Mesenchymal stem cell (in vitro differentiated cells and primary cell): ENCODE data around the gene PADI1. TPM values are rescaled to one million over a fixed set of nuclear protein-coding genes. Genes with fewer than 3 reads are reported as not detected.

Source experiments
- DNase-seq: peaks from one replicate; pipeline ENCODE4 v3.0.0-alpha.2; 2013
- H2AFZ ChIP-seq: one replicate; pipeline ENCODE4 v1.6.1; 2013; ENCODE audit warnings: low read depth, mild to moderate bottlenecking, control low read depth, inconsistent platforms, low read length, moderate library complexity
- H2AK5ac ChIP-seq: 2 replicates; pipeline ENCODE4 v1.6.1; 2013; ENCODE audit warnings: low read length, moderate library complexity, mild to moderate bottlenecking, inconsistent platforms; ENCODE audit not compliant: severe bottlenecking
- H2BK120ac ChIP-seq: one replicate; pipeline ENCODE4 v1.6.1; 2013; ENCODE audit warnings: low read depth, mild to moderate bottlenecking, inconsistent platforms, low read length, moderate library complexity
- H2BK12ac ChIP-seq, 2 experiments: one replicate each; pipeline ENCODE4 v1.6.1; 2013; ENCODE audit warnings: inconsistent platforms in 2 of 2, low read length in 2 of 2, mild to moderate bottlenecking in 2 of 2, moderate library complexity in 2 of 2, control low read depth in 1 of 2
- H2BK15ac ChIP-seq: one replicate; pipeline ENCODE4 v1.6.1; 2013; ENCODE audit warnings: mild to moderate bottlenecking, low read depth, inconsistent platforms; ENCODE audit not compliant: poor library complexity, severe bottlenecking
- H2BK5ac ChIP-seq: 2 replicates; pipeline ENCODE4 v1.6.1; 2013; ENCODE audit warnings: low read depth, mild to moderate bottlenecking, low read length, control low read depth, inconsistent platforms; ENCODE audit not compliant: poor library complexity, severe bottlenecking
- H3K14ac ChIP-seq, 2 experiments: one replicate each; pipeline ENCODE4 v1.6.1; 2013; ENCODE audit warnings: inconsistent platforms in 2 of 2, low read length in 2 of 2, control low read depth in 1 of 2, mild to moderate bottlenecking in 1 of 2, moderate library complexity in 1 of 2
- H3K18ac ChIP-seq, 2 experiments: one replicate each; pipeline ENCODE4 v1.6.1; 2013; ENCODE audit warnings: inconsistent platforms in 2 of 2, low read length in 2 of 2, control low read depth in 1 of 2, low read depth in 1 of 2, mild to moderate bottlenecking in 1 of 2
- H3K23ac ChIP-seq, 2 experiments: one replicate each; pipeline ENCODE4 v1.6.1; 2013; ENCODE audit warnings: inconsistent platforms in 2 of 2, low read length in 2 of 2, mild to moderate bottlenecking in 2 of 2, moderate library complexity in 2 of 2, control low read depth in 1 of 2
- H3K27ac ChIP-seq: 2 replicates; pipeline ENCODE4 v1.5.1; 2013; ENCODE audit warnings: mild to moderate bottlenecking, moderate library complexity, low read length, control low read depth, inconsistent platforms; ENCODE audit not compliant: poor library complexity, severe bottlenecking
- H3K27me3 ChIP-seq, 2 experiments: 2 replicates each; pipeline versions ENCODE4 v1.6.1 to v1.7.0; 2013; ENCODE audit warnings: low read length in 2 of 2, mild to moderate bottlenecking in 2 of 2, moderate library complexity in 2 of 2, control low read depth in 1 of 2, inconsistent platforms in 1 of 2; ENCODE audit not compliant: control insufficient read depth in 1 of 2, insufficient read depth in 1 of 2
- H3K36me3 ChIP-seq, 2 experiments: 2 replicates each; pipeline versions ENCODE4 v1.6.1 to v1.7.0; 2013; ENCODE audit warnings: low read length in 2 of 2, control low read depth in 1 of 2, inconsistent platforms in 1 of 2, low read depth in 1 of 2, mild to moderate bottlenecking in 1 of 2; ENCODE audit not compliant: insufficient read depth in 2 of 2, control insufficient read depth in 1 of 2
- H3K4ac ChIP-seq, 2 experiments: one replicate each; pipeline ENCODE4 v1.6.1; 2013; ENCODE audit warnings: inconsistent platforms in 2 of 2, low read length in 2 of 2, mild to moderate bottlenecking in 2 of 2, moderate library complexity in 2 of 2, control low read depth in 1 of 2, low read depth in 1 of 2
- H3K4me1 ChIP-seq: 2 replicates; pipeline ENCODE4 v1.6.1; 2013; ENCODE audit warnings: low read depth, low read length, control low read depth; ENCODE audit not compliant: control insufficient read depth, insufficient read depth
- H3K4me2 ChIP-seq: 2 replicates; pipeline ENCODE4 v1.6.1; 2013; ENCODE audit warnings: low read length, mild to moderate bottlenecking, inconsistent platforms; ENCODE audit not compliant: poor library complexity, severe bottlenecking
- H3K4me3 ChIP-seq, 2 experiments: 2 replicates each; pipeline versions ENCODE4 v1.5.1 to v1.7.0; 2013; ENCODE audit warnings: low read length in 2 of 2, mild to moderate bottlenecking in 2 of 2, control low read depth in 1 of 2, low read depth in 1 of 2; ENCODE audit not compliant: insufficient read depth in 1 of 2
- H3K79me1 ChIP-seq: replicated peaks from 2 replicates; pipeline ENCODE4 v1.6.1; 2013; ENCODE audit warnings: mild to moderate bottlenecking, control low read depth, low read length, inconsistent platforms; ENCODE audit not compliant: poor library complexity, severe bottlenecking
- H3K9ac ChIP-seq: 2 replicates; pipeline ENCODE4 v1.7.0; 2013; ENCODE audit warnings: mild to moderate bottlenecking, low read length, moderate library complexity
- H3K9me3 ChIP-seq: 2 replicates; pipeline ENCODE4 v1.7.0; 2013; ENCODE audit warnings: mild to moderate bottlenecking, low read length; ENCODE audit not compliant: control insufficient read depth
- H4K8ac ChIP-seq: one replicate; pipeline ENCODE4 v1.6.1; 2013; ENCODE audit warnings: inconsistent platforms, mild to moderate bottlenecking, low read length, moderate library complexity
- H4K91ac ChIP-seq: one replicate; pipeline ENCODE4 v1.6.1; 2013; ENCODE audit warnings: mild to moderate bottlenecking, low read length, inconsistent platforms
- WGBS: methylation state at CpG from one replicate; pipeline ENCODE4 v1.1.7; 2013; ENCODE audit warnings: mixed read lengths; 5-methylcytosine and 5-hydroxymethylcytosine counted together
- small RNA-seq: library from polyadenylated mRNA; stranded (forward); fragments of <200 nt; extraction: miRNeasy Mini kit (QIAGEN cat#:217004); gene quantifications from one replicate; pipeline ENCODE3, GENCODE V24; 2013; ENCODE audit warnings: low read depth

PADI1 gene

DNA sequence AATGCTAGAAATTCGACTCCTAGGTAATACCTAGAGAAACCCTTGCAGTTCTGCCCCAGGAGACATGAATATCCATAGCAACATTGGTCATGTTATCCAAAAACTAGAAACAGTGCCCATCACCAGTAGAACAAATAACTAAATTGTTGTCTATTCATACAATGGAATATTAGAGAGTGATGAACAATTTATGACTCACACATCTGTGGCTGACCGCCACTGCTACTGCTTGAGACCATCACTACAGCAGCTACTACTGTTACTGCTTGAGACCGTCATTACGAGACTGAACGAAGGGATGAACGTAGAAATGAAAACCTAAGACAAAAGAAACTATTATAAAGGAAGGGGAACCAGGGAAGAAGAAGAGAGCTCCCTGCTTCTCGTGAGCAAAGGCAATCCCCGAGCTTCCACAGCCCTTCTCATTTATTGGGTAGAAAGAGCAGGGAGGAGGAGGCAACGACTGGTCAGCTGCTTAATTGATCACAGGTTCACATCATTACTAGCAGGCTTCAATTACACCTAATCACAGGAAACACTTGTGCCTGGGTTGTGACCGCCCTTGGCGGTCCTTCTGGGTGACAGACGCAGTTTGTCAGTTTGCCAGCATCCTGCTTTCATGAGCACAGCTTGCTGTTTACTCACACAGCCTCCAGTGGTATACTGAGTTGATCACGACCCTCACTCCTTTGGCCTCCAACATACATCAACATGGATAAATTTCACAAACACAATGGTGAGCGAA is 88.9 kb downstream of the PADI1 start:
- Histone ChIP-seq H2BK15ac (no peak overlapping the region), H3K14ac (no peak overlapping the region), H3K9ac (no peak overlapping the region), H3K4me1 (peaks cover 7% of the 10 kb centered on the region), H3K4ac (no peak overlapping the region), H3K36me3 (no peaks in the 10 kb centered on the region), H3K9me3 (no peaks in the 10 kb centered on the region), H3K18ac (no peak overlapping the region), H3K4me3 (no peak overlapping the region), H2BK120ac (no peak overlapping the region), H2BK5ac (no peak overlapping the region), H4K91ac (no peak overlapping the region), H2AK5ac (no peak overlapping the region), H3K23ac (no peak overlapping the region), H3K79me1 (no peaks in the 10 kb centered on the region), H3K4me2 (no peak overlapping the region), H3K27me3 (peaks cover 13 to 85% of the 10 kb centered on the region in 2 experiments), H3K27ac (no peak overlapping the region), H2BK12ac (no peak overlapping the region), H2AFZ (no peak overlapping the region), H4K8ac (no peak overlapping the region)
- 69% methylated on average over 10 of the region's 14 CpGs for WGBS
- DNase-seq, result no peak

DNA sequence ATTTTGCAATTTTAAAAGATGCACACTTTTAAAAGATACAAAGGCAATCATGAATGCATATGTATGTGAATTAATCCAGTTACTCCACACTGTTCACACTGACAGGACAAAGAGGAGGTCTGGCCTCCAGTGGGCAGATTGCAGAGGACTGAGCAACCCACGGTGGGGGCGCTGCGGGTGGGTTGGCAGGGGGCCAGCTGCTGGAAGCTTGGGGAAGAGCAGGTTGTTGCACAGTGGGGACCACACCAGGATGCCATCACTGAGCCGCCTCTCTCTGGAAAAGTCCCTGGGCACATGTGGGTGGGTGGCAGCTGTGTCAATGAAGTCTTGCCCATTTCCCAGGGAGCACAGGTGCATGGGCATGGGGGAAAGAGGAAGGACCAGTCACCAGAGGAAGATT is 90.4 kb downstream of the PADI1 start:
- Histone ChIP-seq H2AFZ (no peak overlapping the region), H2BK15ac (no peak overlapping the region), H2BK120ac (no peak overlapping the region), H2BK12ac (no peak overlapping the region), H2AK5ac (no peak overlapping the region), H3K27me3 (peaks cover 13 to 78% of the 10 kb centered on the region in 2 experiments), H3K79me1 (no peaks in the 10 kb centered on the region), H3K23ac (no peak overlapping the region), H3K4ac (no peak overlapping the region), H2BK5ac (no peak overlapping the region), H4K8ac (no peak overlapping the region), H3K4me3 (no peak overlapping the region), H3K4me2 (no peak overlapping the region), H3K9ac (no peak overlapping the region), H3K27ac (no peak overlapping the region), H4K91ac (no peak overlapping the region), H3K36me3 (no peaks in the 10 kb centered on the region), H3K4me1 (peaks cover 1% of the 10 kb centered on the region), H3K18ac (no peak overlapping the region), H3K9me3 (no peaks in the 10 kb centered on the region), H3K14ac (no peak overlapping the region)
- no peak for DNase-seq
- WGBS, result 96% methylated on average over 4 of the region's 4 CpGs

Small RNA genes lying within 50 kb of the gene (small RNA-seq; reads per million reads assigned to genes)
- not detected for gene MIR3972
